ENCODE results near the gene CARD19. TPM values are rescaled to one million over a fixed set of nuclear protein-coding genes. Genes with fewer than 3 reads are reported as not detected.

The CARD19 gene, protein sequence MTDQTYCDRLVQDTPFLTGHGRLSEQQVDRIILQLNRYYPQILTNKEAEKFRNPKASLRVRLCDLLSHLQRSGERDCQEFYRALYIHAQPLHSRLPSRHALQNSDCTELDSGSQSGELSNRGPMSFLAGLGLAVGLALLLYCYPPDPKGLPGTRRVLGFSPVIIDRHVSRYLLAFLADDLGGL
- total RNA-seq (2021) (97.5 and 122 TPM in 2 replicates), Bru-seq, nascent RNA (percentile 86 among the genes with signal in this experiment), BruChase-seq, experiment 1, labeled RNA remaining after a 2-hour chase (percentile 84 among the genes with signal in this experiment), BruChase-seq, experiment 2, labeled RNA remaining after a 6-hour chase (percentile 75 among the genes with signal in this experiment)
- long read RNA-seq, transcript CARD19-207 (6 exons, 759 nt), result minor isoform, 72 of 247 reads
- long read RNA-seq, transcript CARD19-206 (2 exons, 2,690 nt), result minor isoform, 13 of 247 reads
- long read RNA-seq, transcript CARD19-201 (6 exons, 855 nt), result major isoform, 103 of 247 reads
- long read RNA-seq, partial matches to known transcripts, result 17 of 247 reads
- long read RNA-seq, other reads (novel, unspliced or antisense), result 37 of 247 reads

DNA sequence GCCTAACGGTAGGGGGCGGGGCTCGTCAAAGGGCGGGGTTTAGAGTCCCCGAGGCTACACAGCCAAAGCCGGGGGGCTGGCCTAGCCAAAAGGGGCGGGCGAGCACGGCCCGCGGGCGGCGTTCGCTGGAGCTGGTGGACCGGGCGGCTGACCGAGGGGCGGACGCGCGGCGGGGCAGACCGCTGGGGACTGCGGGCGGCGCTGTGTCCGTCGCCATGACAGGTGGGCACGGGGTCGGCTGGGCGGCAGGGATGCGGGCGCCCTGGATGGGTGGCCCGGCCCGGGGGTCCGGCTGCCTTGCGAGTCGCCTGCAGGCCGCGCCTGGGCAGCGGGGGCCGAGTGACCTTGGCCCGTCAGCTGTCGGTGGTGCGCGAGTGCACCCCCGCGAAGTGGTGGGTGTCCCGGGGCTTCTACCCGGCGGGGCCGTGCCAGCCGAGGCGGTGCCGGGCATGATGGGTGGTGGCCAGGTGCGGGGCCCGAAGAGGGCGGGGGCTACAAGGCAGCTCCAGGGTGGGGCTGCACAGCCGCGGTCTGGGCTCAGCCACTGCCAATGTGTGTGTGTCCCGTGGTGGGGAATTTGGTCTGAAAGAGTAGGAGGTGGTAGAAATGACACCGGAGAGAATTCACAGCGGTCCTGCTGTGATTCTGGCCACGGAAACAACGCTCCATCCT lies at the start of gene CARD19:
CARD19 (plus strand) TSS at position 87 of the 672 bp plus-strand sequence; CDS start at position 216, 129 bp downstream.
- Histone ChIP-seq H3K36me3 (ENCODE audit: low read depth) (peaks cover 9% of the 10 kb centered on the region), H3K9me3 (ENCODE audit: insufficient read depth, low read depth) (peaks cover under 1% of the 10 kb centered on the region; the same call in 1 of the 2 replicates), H3K79me2 (ENCODE audit: low read depth) (peaks cover 49% of the 10 kb centered on the region), H3K4me1 (replicated peaks; ENCODE audit: insufficient read depth) (peaks cover 57% of the 10 kb centered on the region), H3K27me3 (ENCODE audit: insufficient read depth, low read depth) (no peaks in the 10 kb centered on the region), H3K9me2 (ENCODE audit: insufficient read depth) (no peaks in the 10 kb centered on the region), H3F3A (ENCODE audit: insufficient read depth, low read depth) (peaks cover 38% of the 10 kb centered on the region), H4K20me1 (ENCODE audit: insufficient read depth) (peaks cover 18% of the 10 kb centered on the region; the same call in 1 of the 2 replicates), H3K27ac (peak within 1 kb of the TSS; percentile 82), H2AFZ (peak within 1 kb of the TSS; percentile 86), H3K4me2 (peak within 1 kb of the TSS; percentile 99), H3K4me3 (peak within 1 kb of the TSS; percentile 90)
- BruUV-seq (replicated peaks), result no TSS peak
- DNase-seq, result peak in 1 of 2 experiments; percentile 71
- intact Hi-C loops (cut with micrococcal nuclease; ENCODE audit: unreplicated experiment), result loop anchor here (5.0 to 10.0 kb wide), 5 partner anchors 34 to 1071 kb away; partner anchors contain the start of gene BICD2
- ChIA-PET CTCF (interaction anchor here (1.0 kb wide), 1 partner anchor 13 kb away, joined by 4 read pairs; no protein-coding TSS in a partner anchor), POLR2A (ENCODE audit: unreplicated experiment) (interaction anchor here (0.5 to 1.2 kb wide), 5 partner anchors 20 to 122 kb away, joined by 3 to 13 read pairs (median 3); no protein-coding TSS in a partner anchor)
- TF ChIP-seq CTCF (conservative IDR thresholded peaks at IDR 0.05) (no peak), EZH2 (IDR thresholded peaks at IDR 0.05; ENCODE audit: low read depth) (no peak)

GRCh38 chr9:93048566-93049448 lies 47.2 kb upstream of the CARD19 start:
- H3K27ac ChIP-seq, result no peak overlapping the region
- ChIA-PET CTCF (no interaction called here), POLR2A (ENCODE audit: unreplicated experiment) (no interaction called here)
- H3K36me3 ChIP-seq (ENCODE audit: low read depth), result no peaks in the 10 kb centered on the region
- no peaks in the 10 kb centered on the region for H4K20me1 ChIP-seq (ENCODE audit: insufficient read depth)
- no peaks in the 10 kb centered on the region for H3K27me3 ChIP-seq (ENCODE audit: insufficient read depth, low read depth)
- no peaks in the 10 kb centered on the region for H3K79me2 ChIP-seq (ENCODE audit: low read depth)
- no peaks in the 10 kb centered on the region for H3K9me2 ChIP-seq (ENCODE audit: insufficient read depth)
- no peak overlapping the region for H3K4me2 ChIP-seq
- TF ChIP-seq CTCF (conservative IDR thresholded peaks at IDR 0.05) (no peak), EZH2 (IDR thresholded peaks at IDR 0.05; ENCODE audit: low read depth) (no peak)
- no peak overlapping the region for H3K4me3 ChIP-seq
- H2AFZ ChIP-seq, result no peak overlapping the region
- no TSS peak for BruUV-seq (replicated peaks)
- no peaks in the 10 kb centered on the region for H3K9me3 ChIP-seq (ENCODE audit: insufficient read depth, low read depth)
- intact Hi-C loops (cut with micrococcal nuclease; ENCODE audit: unreplicated experiment), result no loop called here
- DNase-seq, result no peak
- H3K4me1 ChIP-seq (replicated peaks; ENCODE audit: insufficient read depth), result no peaks in the 10 kb centered on the region
- 0 out of 2 replicates have a peak, but pooled peaks cover 4% of the 10 kb centered on the region for H3F3A ChIP-seq (ENCODE audit: insufficient read depth, low read depth)
